ENCODE data around the gene KCNJ3. TPM values are rescaled to one million over a fixed set of nuclear protein-coding genes. Genes with fewer than 3 reads are reported as not detected.

The KCNJ3 gene
- total and polyA plus RNA-seq, 2 of the 13 experiments (the other 11 are each of a cell fraction or from before 2014, with no cell fraction given): not detected

- CTCF ChIA-PET (ENCODE audit: low intra/inter-chr PET ratio, low total read pairs): no interaction called here
- intact Hi-C loops (cut with micrococcal nuclease; ENCODE audit: unreplicated experiment): loop anchor here (2.0 to 5.0 kb wide), 2 partner anchors 242 to 287 kb away; no protein-coding TSS in a partner anchor
- H3K9ac ChIP-seq (ENCODE audit: insufficient read depth, low read depth, low read length): no peak overlapping the region
- H3K27ac ChIP-seq (ENCODE audit: extremely low read length, insufficient read depth, low read length): no peak overlapping the region
- no peaks in the 10 kb centered on the region for H3K4me1 ChIP-seq (ENCODE audit: insufficient read depth, low read length)
- 0% methylated on average over 1 of the region's 1 CpG for WGBS (ENCODE audit: low lambda C conversion rate)
- no peak overlapping the region for H3K4me3 ChIP-seq (replicated peaks in 1 of 3; ENCODE audit: insufficient read depth in 1 of 3, low read depth in 2 of 3, low read length in 3 of 3)
- H2AFZ ChIP-seq (ENCODE audit: low read length): no peak overlapping the region
- FAIRE-seq (no peak), DNase-seq (ENCODE audit: low spot score) (no peak), ATAC-seq (no peak)
- no peaks in the 10 kb centered on the region for H3K36me3 ChIP-seq (replicated peaks in 1 of 2; ENCODE audit: control insufficient read depth in 1 of 2, insufficient read depth in 2 of 2, low read length in 2 of 2)
- H4K20me1 ChIP-seq (ENCODE audit: insufficient read depth, low read length): no peaks in the 10 kb centered on the region
- TF ChIP-seq ZNF292 (CRISPR knock-in tag; IDR thresholded peaks at IDR 0.05; ENCODE audit: borderline replicate concordance, low read depth) (no peak), PTBP1 (IDR thresholded peaks at IDR 0.05; ENCODE audit: low read depth, low read length, poor library complexity, severe bottlenecking) (no peak), GATAD2A (CRISPR knock-in tag; IDR thresholded peaks at IDR 0.05) (no peak), ATAD3A (CRISPR knock-in tag; IDR thresholded peaks at IDR 0.05) (no peak), PHF20 (CRISPR knock-in tag; IDR thresholded peaks at IDR 0.05) (no peak), SALL1 (CRISPR knock-in tag; IDR thresholded peaks at IDR 0.05) (no peak), MYPOP (CRISPR knock-in tag; IDR thresholded peaks at IDR 0.05) (no peak), ZBTB20 (CRISPR knock-in tag; IDR thresholded peaks at IDR 0.05; ENCODE audit: borderline replicate concordance, low read depth) (no peak), GABPA (IDR thresholded peaks at IDR 0.05; ENCODE audit: low read depth, low read length) (no peak), GABPA (CRISPR knock-in tag; IDR thresholded peaks at IDR 0.05; ENCODE audit: low read depth) (no peak), MAZ (IDR thresholded peaks at IDR 0.05; ENCODE audit: borderline replicate concordance, low read depth, low read length) (no peak), MAZ (CRISPR knock-in tag; IDR thresholded peaks at IDR 0.05; ENCODE audit: low read depth) (no peak)
- H3K4me2 ChIP-seq (ENCODE audit: low read depth, low read length): no peak overlapping the region
- BruUV-seq (replicated peaks): no TSS peak
- H3K27me3 ChIP-seq (ENCODE audit: control insufficient read depth in 1 of 2, insufficient read depth in 2 of 2, low read length in 2 of 2): no peaks in the 10 kb centered on the region
- no peaks in the 10 kb centered on the region for H3K79me2 ChIP-seq (ENCODE audit: insufficient read depth, low read length)
- POLR2A ChIA-PET: no interaction called here
- H3K9me3 ChIP-seq (ENCODE audit: low read length): no peaks in the 10 kb centered on the region
- in situ Hi-C loops (cut with HindIII; ENCODE audit: extremely low pct_ligation_motif_present, low pct_unique_long_range_greater_than_20kb): no loop called here
Measured at GRCh38 chr2:154689158-154689557, 9.3 kb upstream of the KCNJ3 start.
